HepG2 (cell line): ENCODE results near the gene KIF2C. TPM values are rescaled to one million over a fixed set of nuclear protein-coding genes. Genes with fewer than 3 reads are reported as not detected.

Source experiments
- BHLHE40 ChIP-seq: IDR thresholded peaks from 2 replicates; pipeline ENCODE4 v1.6.1; 2011; ENCODE audit warnings: low read length, improper control_type of control experiment
- CAMTA2 ChIP-seq: sonication (generic); formaldehyde crosslinking; IDR thresholded peaks from 2 replicates; pipeline ENCODE4 v1.4.0; 2020; ENCODE audit warnings: mild to moderate bottlenecking, missing genetic modification reagents, borderline replicate concordance
- GZF1 ChIP-seq: sonication (generic); formaldehyde crosslinking; IDR thresholded peaks from 2 replicates; pipeline ENCODE4 v1.5.1; 2020; ENCODE audit warnings: mild to moderate bottlenecking, missing genetic modification reagents
- HIVEP1 ChIP-seq: sonication (generic); formaldehyde crosslinking; IDR thresholded peaks from 2 replicates; pipeline ENCODE4 v1.4.0; 2020; ENCODE audit warnings: mild to moderate bottlenecking, missing genetic modification reagents
- IRX3 ChIP-seq: sonication (generic); formaldehyde crosslinking; IDR thresholded peaks from 2 replicates; pipeline ENCODE4 v1.8.1; 2023; ENCODE audit warnings: mild to moderate bottlenecking, low read depth, missing genetic modification reagents, borderline replicate concordance
- MAFK ChIP-seq, 2 experiments: IDR thresholded peaks in 1 of 2; conservative IDR thresholded peaks in 1 of 2; 2 replicates each; pipeline ENCODE4 v1.6.1; 2011; ENCODE audit warnings: improper control_type of control experiment in 2 of 2, low read length in 2 of 2
- POLR2AphosphoS5 ChIP-seq: IDR thresholded peaks from 2 replicates; pipeline ENCODE4 v1.6.1; 2012; ENCODE audit warnings: low read depth, low read length
- RARA ChIP-seq: IDR thresholded peaks from 2 replicates; pipeline ENCODE4 v1.6.1; 2016; ENCODE audit warnings: missing genetic modification reagents, missing compliant biosample characterization
- THAP11 ChIP-seq: IDR thresholded peaks from 2 replicates; pipeline ENCODE4 v1.6.1; 2016; ENCODE audit warnings: missing biosample characterization, missing genetic modification reagents
- YEATS4 ChIP-seq: sonication (generic); formaldehyde crosslinking; IDR thresholded peaks from 2 replicates; pipeline ENCODE4 v1.4.0; 2020; ENCODE audit warnings: missing genetic modification reagents, borderline replicate concordance
- ZBTB42 ChIP-seq: sonication (generic); formaldehyde crosslinking; IDR thresholded peaks from 2 replicates; pipeline ENCODE4 v1.5.0; 2020; ENCODE audit warnings: mild to moderate bottlenecking, missing genetic modification reagents
- ZNF781 ChIP-seq: sonication (generic); formaldehyde crosslinking; IDR thresholded peaks from 2 replicates; pipeline ENCODE4 v1.5.1; 2020; ENCODE audit warnings: borderline replicate concordance, mild to moderate bottlenecking, missing genetic modification reagents; ENCODE audit errors: not compliant biosample characterization
- polyA plus RNA-seq, 8 experiments: library from polyadenylated mRNA; depleted of rRNA in 3 of 8; stranded (reverse) in 7 of 8; unstranded in 1 of 8; fragments of >200 nt; fragmentation: Illumina TruSeq in 4 of 8; extraction: Trizol in 4 of 8; gene quantifications; 2 replicates each; pipeline versions ENCODE4 v1.2.1 to v1.2.3, GENCODE V29; 2011 to 2016; ENCODE audit warnings: low read depth in 4 of 8, missing spikeins in 1 of 8, mixed read lengths in 1 of 8; ENCODE audit not compliant: insufficient read depth in 1 of 8
- total RNA-seq, 5 experiments: library from RNA; depleted of rRNA; stranded (reverse); fragments of >200 nt; fragmentation: Illumina TruSeq; extraction: Trizol; gene quantifications; 2 replicates each; pipeline ENCODE4 v1.2.3, GENCODE V29; 2016; ENCODE audit warnings: low read depth in 1 of 5
- TF ChIP-seq, protein P1 (sequence below): sonication (generic); formaldehyde crosslinking; IDR thresholded peaks from 2 replicates; pipeline ENCODE4 v1.8.1; 2023; ENCODE audit warnings: missing genetic modification reagents, inconsistent platforms, borderline replicate concordance
- TF ChIP-seq, protein P2 (sequence below): sonication (generic); formaldehyde crosslinking; IDR thresholded peaks from 2 replicates; pipeline ENCODE4 v1.5.1; 2020; ENCODE audit warnings: missing genetic modification reagents, mild to moderate bottlenecking, borderline replicate concordance
- TF ChIP-seq, protein P3 (sequence below): sonication (generic); formaldehyde crosslinking; IDR thresholded peaks from 2 replicates; pipeline ENCODE4 v1.8.0; 2022; ENCODE audit warnings: mild to moderate bottlenecking, missing genetic modification reagents, borderline replicate concordance
- TF ChIP-seq, protein P4 (sequence below): sonication (generic); formaldehyde crosslinking; IDR thresholded peaks from 2 replicates; pipeline ENCODE4 v1.4.0; 2020; ENCODE audit warnings: missing genetic modification reagents, borderline replicate concordance

The KIF2C gene
- total and polyA plus RNA-seq, 2 of the 13 experiments (the other 11 are each of a cell fraction or from before 2014, with no cell fraction given): 29.7 to 53.7 TPM

DNA sequence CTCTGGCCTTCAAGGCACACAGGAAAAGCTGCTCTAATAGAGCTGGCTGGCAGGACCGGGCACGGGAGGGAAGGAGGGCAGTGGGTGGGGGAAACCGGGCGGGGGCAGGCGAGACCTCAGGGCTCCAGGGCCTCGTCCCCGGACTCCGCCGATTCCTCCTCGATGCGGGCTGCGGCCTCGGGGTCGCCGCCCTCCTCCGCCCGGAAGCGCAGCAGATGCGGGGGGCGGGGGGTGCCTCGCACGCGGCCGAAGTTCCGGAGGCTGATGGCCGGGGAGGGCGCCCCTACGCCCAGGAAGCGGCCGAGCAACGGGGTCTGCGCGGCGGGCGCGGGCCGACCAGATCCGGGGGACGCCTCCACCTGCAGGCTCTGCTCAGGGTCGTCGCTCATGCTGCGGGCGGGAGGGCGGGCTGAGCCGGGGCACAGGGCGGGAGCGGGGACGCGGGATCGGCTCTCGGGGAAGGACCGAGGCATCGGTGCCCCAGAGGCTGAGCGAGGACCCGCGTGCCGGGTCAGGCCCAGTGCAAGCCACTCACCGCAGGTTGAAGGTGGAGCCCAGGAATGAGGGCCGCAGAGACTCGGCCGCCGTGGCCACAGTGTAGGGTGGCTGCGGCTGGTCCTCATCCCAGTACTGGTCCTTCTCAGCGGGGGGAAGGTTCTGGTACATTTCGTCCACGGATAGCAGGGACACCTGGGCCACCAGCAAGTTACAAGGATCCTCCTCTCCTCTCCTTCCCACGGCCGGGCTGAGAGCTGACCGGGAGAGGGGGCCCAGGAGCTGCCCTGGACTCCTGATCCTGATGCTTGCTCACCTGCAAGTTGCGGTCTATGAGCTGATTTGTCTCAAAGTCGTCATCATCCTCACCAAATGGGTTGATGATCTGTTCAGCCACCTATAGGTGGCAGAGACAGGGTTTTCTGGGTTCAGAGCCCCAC, 44.7 kb downstream of the KIF2C start (continued):
- TF ChIP-seq CAMTA2 (CRISPR knock-in tag): no peak
- TF ChIP-seq, protein P1, sequence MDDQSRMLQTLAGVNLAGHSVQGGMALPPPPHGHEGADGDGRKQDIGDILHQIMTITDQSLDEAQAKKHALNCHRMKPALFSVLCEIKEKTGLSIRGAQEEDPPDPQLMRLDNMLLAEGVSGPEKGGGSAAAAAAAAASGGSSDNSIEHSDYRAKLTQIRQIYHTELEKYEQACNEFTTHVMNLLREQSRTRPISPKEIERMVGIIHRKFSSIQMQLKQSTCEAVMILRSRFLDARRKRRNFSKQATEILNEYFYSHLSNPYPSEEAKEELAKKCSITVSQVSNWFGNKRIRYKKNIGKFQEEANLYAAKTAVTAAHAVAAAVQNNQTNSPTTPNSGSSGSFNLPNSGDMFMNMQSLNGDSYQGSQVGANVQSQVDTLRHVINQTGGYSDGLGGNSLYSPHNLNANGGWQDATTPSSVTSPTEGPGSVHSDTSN (CRISPR knock-in tag): 0 out of 2 replicates have a peak, but pooled peaks have one; percentile 50
- peak; percentile 66; the same call in 1 of the 2 replicates for TF ChIP-seq THAP11 (CRISPR knock-in tag)
- no peak for TF ChIP-seq ZBTB42 (CRISPR knock-in tag)
- no peak for TF ChIP-seq MAFK (conservative IDR thresholded peaks at IDR 0.05 in 1 of 2, IDR thresholded peaks at IDR 0.05 in 1 of 2; ENCODE audit: low read length in 2 of 2)
- TF ChIP-seq, protein P2, sequence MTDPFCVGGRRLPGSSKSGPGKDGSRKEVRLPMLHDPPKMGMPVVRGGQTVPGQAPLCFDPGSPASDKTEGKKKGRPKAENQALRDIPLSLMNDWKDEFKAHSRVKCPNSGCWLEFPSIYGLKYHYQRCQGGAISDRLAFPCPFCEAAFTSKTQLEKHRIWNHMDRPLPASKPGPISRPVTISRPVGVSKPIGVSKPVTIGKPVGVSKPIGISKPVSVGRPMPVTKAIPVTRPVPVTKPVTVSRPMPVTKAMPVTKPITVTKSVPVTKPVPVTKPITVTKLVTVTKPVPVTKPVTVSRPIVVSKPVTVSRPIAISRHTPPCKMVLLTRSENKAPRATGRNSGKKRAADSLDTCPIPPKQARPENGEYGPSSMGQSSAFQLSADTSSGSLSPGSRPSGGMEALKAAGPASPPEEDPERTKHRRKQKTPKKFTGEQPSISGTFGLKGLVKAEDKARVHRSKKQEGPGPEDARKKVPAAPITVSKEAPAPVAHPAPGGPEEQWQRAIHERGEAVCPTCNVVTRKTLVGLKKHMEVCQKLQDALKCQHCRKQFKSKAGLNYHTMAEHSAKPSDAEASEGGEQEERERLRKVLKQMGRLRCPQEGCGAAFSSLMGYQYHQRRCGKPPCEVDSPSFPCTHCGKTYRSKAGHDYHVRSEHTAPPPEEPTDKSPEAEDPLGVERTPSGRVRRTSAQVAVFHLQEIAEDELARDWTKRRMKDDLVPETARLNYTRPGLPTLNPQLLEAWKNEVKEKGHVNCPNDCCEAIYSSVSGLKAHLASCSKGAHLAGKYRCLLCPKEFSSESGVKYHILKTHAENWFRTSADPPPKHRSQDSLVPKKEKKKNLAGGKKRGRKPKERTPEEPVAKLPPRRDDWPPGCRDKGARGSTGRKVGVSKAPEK (CRISPR knock-in tag): no peak
- no peak for TF ChIP-seq BHLHE40
- TF ChIP-seq, protein P3, sequence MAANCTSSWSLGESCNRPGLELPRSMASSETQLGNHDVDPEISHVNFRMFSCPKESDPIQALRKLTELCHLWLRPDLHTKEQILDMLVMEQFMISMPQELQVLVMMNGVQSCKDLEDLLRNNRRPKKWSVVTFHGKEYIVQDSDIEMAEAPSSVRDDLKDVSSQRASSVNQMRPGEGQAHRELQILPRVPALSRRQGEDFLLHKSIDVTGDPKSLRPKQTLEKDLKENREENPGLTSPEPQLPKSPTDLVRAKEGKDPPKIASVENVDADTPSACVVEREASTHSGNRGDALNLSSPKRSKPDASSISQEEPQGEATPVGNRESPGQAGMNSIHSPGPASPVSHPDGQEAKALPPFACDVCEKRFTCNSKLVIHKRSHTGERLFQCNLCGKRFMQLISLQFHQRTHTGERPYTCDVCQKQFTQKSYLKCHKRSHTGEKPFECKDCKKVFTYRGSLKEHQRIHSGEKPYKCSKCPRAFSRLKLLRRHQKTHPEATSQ: 0 out of 2 replicates have a peak, but pooled peaks have one; percentile 17
- peak; percentile 47; the same call in 1 of the 2 replicates for TF ChIP-seq HIVEP1 (CRISPR knock-in tag)
- TF ChIP-seq IRX3: peak; percentile 9; the same call in 1 of the 2 replicates
- TF ChIP-seq POLR2AphosphoS5: peak; percentile 55
- TF ChIP-seq ZNF781: peak; percentile 14
- peak; percentile 82 for TF ChIP-seq YEATS4 (CRISPR knock-in tag)
- TF ChIP-seq, protein P4, sequence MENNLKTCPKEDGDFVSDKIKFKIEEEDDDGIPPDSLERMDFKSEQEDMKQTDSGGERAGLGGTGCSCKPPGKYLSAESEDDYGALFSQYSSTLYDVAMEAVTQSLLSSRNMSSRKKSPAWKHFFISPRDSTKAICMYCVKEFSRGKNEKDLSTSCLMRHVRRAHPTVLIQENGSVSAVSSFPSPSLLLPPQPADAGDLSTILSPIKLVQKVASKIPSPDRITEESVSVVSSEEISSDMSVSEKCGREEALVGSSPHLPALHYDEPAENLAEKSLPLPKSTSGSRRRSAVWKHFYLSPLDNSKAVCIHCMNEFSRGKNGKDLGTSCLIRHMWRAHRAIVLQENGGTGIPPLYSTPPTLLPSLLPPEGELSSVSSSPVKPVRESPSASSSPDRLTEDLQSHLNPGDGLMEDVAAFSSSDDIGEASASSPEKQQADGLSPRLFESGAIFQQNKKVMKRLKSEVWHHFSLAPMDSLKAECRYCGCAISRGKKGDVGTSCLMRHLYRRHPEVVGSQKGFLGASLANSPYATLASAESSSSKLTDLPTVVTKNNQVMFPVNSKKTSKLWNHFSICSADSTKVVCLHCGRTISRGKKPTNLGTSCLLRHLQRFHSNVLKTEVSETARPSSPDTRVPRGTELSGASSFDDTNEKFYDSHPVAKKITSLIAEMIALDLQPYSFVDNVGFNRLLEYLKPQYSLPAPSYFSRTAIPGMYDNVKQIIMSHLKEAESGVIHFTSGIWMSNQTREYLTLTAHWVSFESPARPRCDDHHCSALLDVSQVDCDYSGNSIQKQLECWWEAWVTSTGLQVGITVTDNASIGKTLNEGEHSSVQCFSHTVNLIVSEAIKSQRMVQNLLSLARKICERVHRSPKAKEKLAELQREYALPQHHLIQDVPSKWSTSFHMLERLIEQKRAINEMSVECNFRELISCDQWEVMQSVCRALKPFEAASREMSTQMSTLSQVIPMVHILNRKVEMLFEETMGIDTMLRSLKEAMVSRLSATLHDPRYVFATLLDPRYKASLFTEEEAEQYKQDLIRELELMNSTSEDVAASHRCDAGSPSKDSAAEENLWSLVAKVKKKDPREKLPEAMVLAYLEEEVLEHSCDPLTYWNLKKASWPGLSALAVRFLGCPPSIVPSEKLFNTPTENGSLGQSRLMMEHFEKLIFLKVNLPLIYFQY (CRISPR knock-in tag): no peak
- TF ChIP-seq GZF1 (CRISPR knock-in tag): peak; percentile 88
- TF ChIP-seq RARA (CRISPR knock-in tag): 0 out of 2 replicates have a peak, but pooled peaks have one; percentile 30
